Omental fat pad (tissue), 4 donors: ENCODE data around the gene DUS1L. TPM values are rescaled to one million over a fixed set of nuclear protein-coding genes. Genes with fewer than 3 reads are reported as not detected.
A peak's percentile ranks its signal among the peaks of the same experiment; 100 is the strongest.

Source experiments
- ATAC-seq: fragments of 150-250 bp; one replicate; pipeline ENCODE4 v1.9.1; 2016; ENCODE audit warnings: mild to moderate bottlenecking, moderate library complexity; ENCODE audit not compliant: low FRiP score
- DNase-seq: peaks from one replicate; pipeline ENCODE4 v3.0.0-alpha.2; 2019; ENCODE audit warnings: low spot score
- total RNA-seq, 4 donors: library from RNA; depleted of rRNA; stranded (reverse); fragments of >200 nt; gene quantifications; one replicate each; pipeline ENCODE4 v1.1.0, GENCODE V29; 2016
- TF ChIP-seq, protein P1 (sequence below), 3 donors: fragments of 450-650 bp; IDR thresholded peaks; one replicate each; pipeline ENCODE4 v1.5.1; 2016 to 2017; ENCODE audit warnings: antibody characterized with exemption in 3 of 3, mild to moderate bottlenecking in 3 of 3, moderate library complexity in 2 of 3

Gene DUS1L
- total RNA-seq, 4 donors from 2014 or later: 58.1 to 90.3 (median 85.7) TPM

DNA sequence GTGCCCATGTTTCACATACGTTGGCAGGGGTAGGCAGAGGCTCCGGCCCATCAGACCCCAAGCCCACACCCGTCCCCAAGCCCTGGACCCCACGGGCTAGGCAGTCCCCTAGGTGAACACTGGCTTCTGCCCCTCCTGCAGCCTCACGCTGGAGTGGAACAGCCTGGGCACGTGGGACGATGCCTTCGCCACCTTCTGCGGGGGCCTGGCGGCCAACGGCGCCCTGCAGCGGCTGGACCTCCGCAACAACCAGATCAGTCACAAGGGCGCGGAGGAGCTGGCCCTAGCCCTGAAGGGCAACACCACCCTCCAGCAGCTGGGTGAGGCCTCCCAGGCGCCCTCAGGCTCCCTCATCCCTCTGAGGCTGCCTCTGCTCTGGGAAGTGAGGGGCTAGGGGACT is 40.7 kb downstream of the DUS1L start:
- TF ChIP-seq, protein P1, sequence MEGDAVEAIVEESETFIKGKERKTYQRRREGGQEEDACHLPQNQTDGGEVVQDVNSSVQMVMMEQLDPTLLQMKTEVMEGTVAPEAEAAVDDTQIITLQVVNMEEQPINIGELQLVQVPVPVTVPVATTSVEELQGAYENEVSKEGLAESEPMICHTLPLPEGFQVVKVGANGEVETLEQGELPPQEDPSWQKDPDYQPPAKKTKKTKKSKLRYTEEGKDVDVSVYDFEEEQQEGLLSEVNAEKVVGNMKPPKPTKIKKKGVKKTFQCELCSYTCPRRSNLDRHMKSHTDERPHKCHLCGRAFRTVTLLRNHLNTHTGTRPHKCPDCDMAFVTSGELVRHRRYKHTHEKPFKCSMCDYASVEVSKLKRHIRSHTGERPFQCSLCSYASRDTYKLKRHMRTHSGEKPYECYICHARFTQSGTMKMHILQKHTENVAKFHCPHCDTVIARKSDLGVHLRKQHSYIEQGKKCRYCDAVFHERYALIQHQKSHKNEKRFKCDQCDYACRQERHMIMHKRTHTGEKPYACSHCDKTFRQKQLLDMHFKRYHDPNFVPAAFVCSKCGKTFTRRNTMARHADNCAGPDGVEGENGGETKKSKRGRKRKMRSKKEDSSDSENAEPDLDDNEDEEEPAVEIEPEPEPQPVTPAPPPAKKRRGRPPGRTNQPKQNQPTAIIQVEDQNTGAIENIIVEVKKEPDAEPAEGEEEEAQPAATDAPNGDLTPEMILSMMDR (IDR thresholded peaks at IDR 0.05): no peak
- DNase-seq (no peak), ATAC-seq (no peak)

DNA sequence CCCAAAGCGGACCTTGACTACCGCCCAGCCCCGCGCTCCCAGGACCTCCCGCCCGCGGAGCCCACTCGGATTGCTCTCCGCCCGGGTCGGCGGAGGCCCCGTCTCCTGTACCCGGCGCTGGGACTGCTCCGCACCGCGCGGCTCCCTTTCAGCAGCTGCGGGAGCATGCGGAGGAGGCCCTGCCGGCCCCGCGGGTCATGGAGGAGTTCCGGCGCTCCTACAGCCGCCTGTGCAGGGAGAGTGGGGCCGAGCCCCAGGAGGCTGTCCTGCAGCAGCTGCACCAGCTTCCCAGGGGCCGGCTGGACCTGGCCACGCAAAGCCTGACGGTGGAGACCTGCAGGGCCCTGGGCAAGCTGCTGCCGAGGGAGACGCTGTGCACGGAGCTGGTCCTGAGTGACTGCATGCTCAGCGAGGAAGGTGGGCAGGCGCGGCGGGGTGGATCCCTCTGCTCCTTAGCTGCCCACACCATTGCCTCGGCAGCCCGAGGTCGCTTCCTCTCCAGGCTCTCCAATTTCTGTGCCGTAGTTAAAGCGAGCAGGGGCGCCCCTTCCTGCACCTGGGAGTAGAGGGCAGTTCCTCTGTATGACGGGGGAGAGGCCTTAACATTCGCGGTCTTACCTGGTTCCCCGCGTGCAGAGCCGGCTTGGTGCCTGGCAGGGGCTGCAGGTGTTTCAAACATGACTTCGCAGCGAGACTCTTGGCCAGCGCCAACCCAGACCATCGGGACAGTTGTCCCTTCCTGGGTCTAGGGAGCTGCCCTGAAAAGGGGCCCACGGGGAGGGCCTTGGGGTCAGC is 42.0 kb downstream of the DUS1L start:
- TF ChIP-seq, protein P1 (IDR thresholded peaks at IDR 0.05): no peak
- DNase-seq (no peak), ATAC-seq (no peak)

DNA sequence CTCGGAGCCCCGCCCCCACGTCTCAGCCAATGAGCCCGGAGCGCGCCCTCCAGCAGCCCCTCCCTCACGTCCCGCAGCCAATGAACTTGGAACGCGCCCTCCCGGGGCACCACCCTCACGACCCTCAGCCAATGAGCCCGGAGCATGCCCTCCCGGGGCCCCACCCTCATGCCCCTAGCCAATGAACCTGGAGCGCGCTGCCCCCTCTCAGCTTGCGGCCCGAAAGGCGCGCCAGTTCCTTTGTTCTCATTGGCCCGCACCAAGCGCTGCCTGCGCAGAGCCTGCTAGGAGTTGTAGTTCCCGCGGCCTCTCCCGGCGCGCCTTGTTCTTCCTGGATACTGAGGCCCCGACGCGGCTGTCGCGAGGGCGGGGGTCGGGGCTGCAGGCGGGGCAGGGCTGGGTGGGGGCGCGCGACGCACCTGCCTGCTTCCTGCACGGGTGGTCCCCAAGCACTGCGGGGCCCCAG is 42.6 kb downstream of the DUS1L start, which contains the start of gene LRRC45:
Gene LRRC45, plus strand, starts transcription at position 325 of the 466 bp plus-strand sequence. CDS start 339 bp downstream, outside the sequence.
- peak; percentile 99 for DNase-seq
- TF ChIP-seq, protein P1 (IDR thresholded peaks at IDR 0.05): no peak
- ATAC-seq: peak; percentile 97

DNA sequence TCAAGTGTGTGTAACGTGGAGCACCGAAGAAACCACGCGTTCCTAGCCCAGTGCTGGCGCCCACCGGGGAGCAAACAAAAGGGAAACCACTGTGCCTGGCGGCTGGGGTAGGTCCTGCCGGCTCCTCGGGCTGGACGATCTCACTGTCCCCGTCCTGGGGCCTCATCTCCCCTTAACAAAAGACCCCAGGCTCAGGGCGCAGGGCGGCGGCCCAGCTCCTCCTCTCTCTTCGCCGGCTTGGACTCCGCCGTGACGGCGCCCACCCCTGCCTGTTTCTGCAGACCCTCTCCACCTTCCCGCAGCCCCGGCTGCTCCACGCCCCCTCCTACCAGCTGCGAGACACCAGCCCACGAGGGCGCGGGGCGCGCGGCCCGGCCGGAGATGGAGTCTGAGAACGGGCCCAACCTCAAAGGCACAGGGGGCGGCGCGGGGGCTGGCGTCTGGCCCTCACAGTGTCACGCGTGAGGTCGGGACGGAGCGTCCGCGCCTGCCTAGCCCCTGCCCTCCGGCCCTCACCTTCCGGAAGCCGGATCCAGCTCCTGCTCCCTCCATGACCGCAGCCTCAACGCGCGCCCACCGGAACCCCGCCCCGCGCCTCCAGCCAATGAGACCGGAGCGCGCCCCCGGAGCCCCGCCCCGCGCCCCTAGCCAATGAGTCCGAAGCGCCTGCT is 43.2 kb downstream of the DUS1L start, which contains the start of gene CENPX:
Gene CENPX, minus strand, starts transcription at position 569 of the 671 bp plus-strand sequence. Its CDS starts 17 bp downstream, at position 552.
- peak; percentile 0 for ATAC-seq
- DNase-seq: no peak

DNA sequence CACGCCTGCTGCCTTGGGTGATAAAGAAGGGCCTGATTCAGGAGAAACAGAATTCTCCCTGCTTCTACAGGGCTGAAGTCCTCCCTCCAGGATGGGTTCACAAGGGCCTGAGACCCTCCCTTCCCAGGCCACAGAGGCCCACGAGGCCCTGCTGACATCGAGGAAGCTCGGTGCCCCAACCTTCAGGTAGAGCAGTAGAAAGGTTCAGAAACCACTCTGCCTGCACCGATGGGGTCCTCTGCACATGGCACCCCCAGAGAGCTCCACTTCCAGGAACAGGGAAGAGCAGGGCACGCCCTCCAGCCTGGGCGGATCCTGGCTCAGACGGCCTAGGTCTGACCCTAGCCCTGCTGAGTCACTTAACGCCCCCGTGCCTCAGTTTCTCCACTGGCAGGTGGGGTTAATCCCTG is 43.7 kb downstream of the DUS1L start:
- TF ChIP-seq, protein P1 (IDR thresholded peaks at IDR 0.05): no peak
- ATAC-seq: no peak
- DNase-seq: no peak

More for the DNA sequence above, 43.2 kb downstream of the DUS1L start, which contains the start of gene CENPX:
- TF ChIP-seq, protein P1 (IDR thresholded peaks at IDR 0.05): no peak

DNA sequence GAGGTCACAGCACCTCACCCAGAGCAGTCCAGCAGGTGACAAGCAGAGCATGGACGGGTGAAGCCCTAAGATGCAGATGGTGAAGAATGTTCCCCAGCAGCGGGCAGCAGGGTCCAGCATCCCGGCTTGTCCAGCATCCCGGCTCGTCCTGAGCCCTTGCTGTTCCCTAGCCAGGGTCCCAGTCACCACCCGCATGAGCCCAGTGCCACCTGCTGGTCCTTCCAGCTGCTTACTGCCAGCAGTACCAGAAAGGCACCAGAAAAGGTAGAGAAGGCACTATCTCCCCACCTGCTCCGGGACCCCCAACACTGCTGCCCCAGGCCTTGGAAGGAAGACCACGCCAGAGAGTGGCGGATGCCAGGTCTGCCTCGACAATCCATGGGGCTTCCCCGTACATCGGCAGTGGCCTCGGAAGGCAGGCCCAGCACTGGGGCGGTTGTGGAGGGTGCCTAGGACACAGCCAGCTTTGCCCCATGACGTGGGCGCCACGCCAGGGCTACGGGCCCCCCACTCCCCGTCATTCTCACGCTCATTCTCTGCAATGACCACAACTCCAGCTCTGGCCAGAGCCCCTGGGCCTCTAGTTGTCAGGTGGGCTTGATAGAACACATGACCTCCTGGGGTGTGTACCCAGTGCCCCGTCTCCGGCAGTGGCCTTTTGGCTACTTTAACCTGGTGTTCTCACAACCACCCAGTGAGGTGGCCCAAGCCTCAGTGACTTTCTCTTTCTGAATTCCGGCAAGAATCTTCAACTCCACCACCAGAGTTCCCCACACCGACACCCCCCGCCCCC is 44.3 kb downstream of the DUS1L start:
- DNase-seq: no peak
- TF ChIP-seq, protein P1 (IDR thresholded peaks at IDR 0.05): no peak
- ATAC-seq: no peak
